HG02840 (cell line): Measurements from ENCODE around the gene RAPH1.

ENCODE experiments used
- ATAC-seq: cut with Tn5 transposase; IDR thresholded peaks from one replicate; pipeline ENCODE4 v1.9.1; 2021; ENCODE audit warnings: mild to moderate bottlenecking, moderate library complexity, moderate number of reproducible peaks; ENCODE audit not compliant: unreplicated experiment, low FRiP score

The RAPH1 gene

GRCh38 chr2:203535078-203535783 is at the start of gene RAPH1:
Gene RAPH1, minus strand, starts transcription at chr2:203535301. Its CDS starts 39,948 bp downstream, at chr2:203495353.
- ATAC-seq: no peak

GRCh38 chr2:203584784-203585183 is 49.7 kb upstream of the RAPH1 start:
- ATAC-seq: no peak

- ATAC-seq: peak; percentile 49
These were observed 48.6 kb upstream of the RAPH1 start for GRCh38 chr2:203583701-203584100.

- no peak for ATAC-seq
These were observed 48.1 kb upstream of the RAPH1 start for GRCh38 chr2:203583084-203583695.

- no peak for ATAC-seq
These were observed 47.4 kb upstream of the RAPH1 start for GRCh38 chr2:203582468-203582867.

GRCh38 chr2:203580844-203581243 is 45.7 kb upstream of the RAPH1 start:
- no peak for ATAC-seq

GRCh38 chr2:203579730-203580129 is 44.6 kb upstream of the RAPH1 start:
- no peak for ATAC-seq

- peak; percentile 91 for ATAC-seq
These were observed 43.9 kb upstream of the RAPH1 start for GRCh38 chr2:203578759-203579643.

GRCh38 chr2:203574824-203575223 is 39.7 kb upstream of the RAPH1 start:
- ATAC-seq: no peak

- ATAC-seq: no peak
These were observed 37.2 kb upstream of the RAPH1 start for GRCh38 chr2:203572316-203572715.

GRCh38 chr2:203569677-203570316 is 34.7 kb upstream of the RAPH1 start:
- no peak for ATAC-seq

- no peak for ATAC-seq
These were observed 32.6 kb upstream of the RAPH1 start for GRCh38 chr2:203567691-203568090.

GRCh38 chr2:203566161-203566560 is 31.1 kb upstream of the RAPH1 start:
- ATAC-seq: no peak

GRCh38 chr2:203565076-203565475 is 30.0 kb upstream of the RAPH1 start:
- ATAC-seq: no peak

- no peak for ATAC-seq
These were observed 27.2 kb upstream of the RAPH1 start for GRCh38 chr2:203562268-203562667.

GRCh38 chr2:203559641-203560040 is 24.5 kb upstream of the RAPH1 start:
- ATAC-seq: no peak

GRCh38 chr2:203553784-203554183 is 18.7 kb upstream of the RAPH1 start:
- no peak for ATAC-seq

GRCh38 chr2:203551778-203552177 is 16.7 kb upstream of the RAPH1 start:
- no peak for ATAC-seq

GRCh38 chr2:203550266-203550665 is 15.2 kb upstream of the RAPH1 start:
- no peak for ATAC-seq

- ATAC-seq: no peak
These were observed 14.3 kb upstream of the RAPH1 start for GRCh38 chr2:203549406-203549805.

GRCh38 chr2:203548887-203549286 is 13.8 kb upstream of the RAPH1 start:
- ATAC-seq: no peak
